Stomach (tissue), 4 donors: ENCODE data around the gene SLC35A4.

Experiments used
- EP300 ChIP-seq: sonication (generic); formaldehyde crosslinking; IDR thresholded peaks from one replicate; pipeline ENCODE4 v1.6.1; 2017; ENCODE audit warnings: antibody characterized with exemption
- POLR2A ChIP-seq, 4 donors: fragments of 450-650 bp; IDR thresholded peaks; one replicate each; pipeline ENCODE4 v1.6.1; 2016; ENCODE audit warnings: antibody characterized with exemption in 4 of 4, control low read depth in 2 of 4, mild to moderate bottlenecking in 1 of 4, moderate library complexity in 1 of 4

DNA sequence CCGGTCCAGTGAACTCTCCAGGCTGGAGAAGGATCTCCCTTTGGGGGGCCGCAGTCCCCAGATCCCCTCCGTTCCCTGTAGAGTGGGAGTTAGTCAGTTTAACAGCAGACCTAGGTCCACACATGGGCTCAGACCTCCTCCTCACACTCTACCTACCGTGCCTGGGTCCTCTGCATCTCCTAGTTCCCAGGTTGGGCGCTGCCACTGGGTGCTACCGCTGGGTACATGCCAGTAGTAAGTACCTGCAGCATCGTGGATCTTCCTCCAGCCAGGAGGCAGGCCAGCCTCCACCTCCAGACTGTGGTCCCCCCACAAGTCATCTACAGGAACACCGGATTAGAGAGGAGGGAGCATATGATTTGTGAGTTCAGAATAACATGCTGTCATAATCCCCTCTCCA, 1.0 kb upstream of the SLC35A4 start:
- no peak for TF ChIP-seq POLR2A (IDR thresholded peaks at IDR 0.05)
- TF ChIP-seq EP300 = no peak
